Right cardiac atrium (tissue), 5 donors: ENCODE results near the gene EDRF1. TPM values are rescaled to one million over a fixed set of nuclear protein-coding genes. Genes with fewer than 3 reads are reported as not detected.

ENCODE experiments used
- ATAC-seq, 2 donors: fragments of 200-7000 bp; cut with Tn5 transposase; one replicate each; pipeline versions ENCODE4 v1.8.0 to v1.9.1; 2020; ENCODE audit warnings: moderate library complexity in 2 of 2, mild to moderate bottlenecking in 1 of 2
- DNase-seq, 3 donors: peaks; one replicate each; pipeline ENCODE4 v3.0.0-alpha.2; 2020
- H3K27ac ChIP-seq: one replicate; pipeline ENCODE4 v1.5.1; 2013; ENCODE audit warnings: mild to moderate bottlenecking, low read length, control low read depth, moderate library complexity
- H3K27me3 ChIP-seq: one replicate; pipeline ENCODE4 v1.6.1; 2013; ENCODE audit not compliant: control insufficient read depth, insufficient read depth
- H3K4me1 ChIP-seq: one replicate; pipeline ENCODE4 v1.6.1; 2013; ENCODE audit warnings: low read length; ENCODE audit not compliant: control insufficient read depth, insufficient read depth
- H3K4me3 ChIP-seq: one replicate; pipeline ENCODE4 v1.5.1; 2013; ENCODE audit warnings: low read length, control low read depth
- H3K9me3 ChIP-seq: one replicate; pipeline ENCODE4 v1.6.1; 2013; ENCODE audit warnings: low read length; ENCODE audit not compliant: control insufficient read depth
- WGBS: extraction: QIAGEN DNeasy Blood & Tissue Kit; methylation state at CpG from one replicate; pipeline ENCODE4 v1.1.7; 2013; 5-methylcytosine and 5-hydroxymethylcytosine counted together
- intact Hi-C, 4 donors: fragments of 100-400 bp; cut with DNase I; formaldehyde crosslinking; loops; one replicate each; pipeline versions ENCODE4 v1.11.0 to v1.14.0; 2022 to 2023
- long read RNA-seq, 4 donors: library from polyadenylated mRNA; unstranded; transcript quantifications; one replicate each; pipeline ENCODE4 v2.0.0, GENCODE V29; 2020 to 2021
- polyA plus RNA-seq: library from polyadenylated mRNA; stranded (reverse); fragments of 200-250 nt; gene quantifications from one replicate; pipeline ENCODE4 v1.2.3, GENCODE V29; 2013
- total RNA-seq, 4 donors: library from RNA; stranded (reverse); fragmentation: NEBNext Ultra II Directional; extraction: Animal tissue kit (Norgen Biotek cat#: 25700); gene quantifications; one replicate each; pipeline ENCODE4 v1.2.1, GENCODE V29; 2021
- donor health status: healthy with polysubstance abuse.
- donor health status: DM: no; HTN: yes; CAD: no.
- donor health status: DM: no; HTN: no; CAD: no.
- donor health status: DM: no; HTN: yes; CAD: no; lungs with severe emphysema.
- donor health status: DM: yes; HTN: yes; CAD: no.

Gene EDRF1, protein sequence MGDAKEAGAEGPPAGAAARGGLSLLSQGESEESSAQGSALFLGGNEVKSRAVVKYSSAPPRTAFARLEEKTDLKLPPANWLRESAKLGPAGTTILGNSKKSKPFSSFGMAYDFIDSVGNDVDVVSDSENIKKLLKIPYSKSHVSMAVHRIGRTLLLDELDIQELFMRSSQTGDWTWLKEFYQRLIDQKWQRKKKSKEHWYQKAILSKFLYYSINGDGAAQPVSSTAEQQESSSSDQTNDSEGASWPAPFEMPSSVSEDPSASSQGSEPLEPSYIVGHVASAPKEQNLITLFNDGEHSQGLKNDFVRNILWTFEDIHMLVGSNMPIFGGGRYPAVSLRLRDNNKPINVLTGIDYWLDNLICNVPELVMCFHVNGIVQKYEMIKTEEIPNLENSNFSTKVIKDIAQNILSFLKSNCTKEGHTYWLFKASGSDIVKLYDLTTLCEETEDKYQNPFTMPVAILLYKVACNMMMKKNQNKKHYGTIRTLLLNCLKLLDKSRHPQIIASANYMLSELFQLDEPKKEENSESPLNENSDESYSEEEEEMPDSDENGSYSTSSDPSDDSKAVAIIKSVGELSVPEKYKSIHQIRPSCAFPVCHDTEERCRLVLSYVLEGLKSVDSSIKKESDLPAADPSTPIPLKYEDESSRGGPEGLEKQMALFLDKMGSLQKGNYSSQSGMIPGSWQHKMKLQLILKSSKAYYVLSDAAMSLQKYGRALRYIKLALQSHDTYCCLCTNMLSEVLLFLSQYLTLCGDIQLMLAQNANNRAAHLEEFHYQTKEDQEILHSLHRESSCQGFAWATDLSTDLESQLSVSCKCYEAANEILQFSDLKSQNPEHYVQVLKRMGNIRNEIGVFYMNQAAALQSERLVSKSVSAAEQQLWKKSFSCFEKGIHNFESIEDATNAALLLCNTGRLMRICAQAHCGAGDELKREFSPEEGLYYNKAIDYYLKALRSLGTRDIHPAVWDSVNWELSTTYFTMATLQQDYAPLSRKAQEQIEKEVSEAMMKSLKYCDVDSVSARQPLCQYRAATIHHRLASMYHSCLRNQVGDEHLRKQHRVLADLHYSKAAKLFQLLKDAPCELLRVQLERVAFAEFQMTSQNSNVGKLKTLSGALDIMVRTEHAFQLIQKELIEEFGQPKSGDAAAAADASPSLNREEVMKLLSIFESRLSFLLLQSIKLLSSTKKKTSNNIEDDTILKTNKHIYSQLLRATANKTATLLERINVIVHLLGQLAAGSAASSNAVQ
- total RNA-seq (10 to 100 TPM; 12.0 to 14.7 (median 14.2) TPM), polyA plus RNA-seq (10.8 TPM)
- long read RNA-seq, donor 1, full-length matches to known transcripts = 18 of 32 reads
- long read RNA-seq, donor 1, partial matches to known transcripts = 7 of 32 reads
- long read RNA-seq, donor 1, other reads (novel, unspliced or antisense) = 7 of 32 reads
- long read RNA-seq, donor 2, full-length matches to known transcripts = 5 of 12 reads
- long read RNA-seq, donor 2, partial matches to known transcripts = 4 of 12 reads
- long read RNA-seq, donor 2, other reads (novel, unspliced or antisense) = 3 of 12 reads
- long read RNA-seq, donor 3, full-length matches to known transcripts = 26 of 49 reads
- long read RNA-seq, donor 3, partial matches to known transcripts = 16 of 49 reads
- long read RNA-seq, donor 3, other reads (novel, unspliced or antisense) = 7 of 49 reads
- long read RNA-seq, donor 4, full-length matches to known transcripts = 4 of 5 reads
- long read RNA-seq, donor 4, partial matches to known transcripts = 0 of 5 reads
- long read RNA-seq, donor 4, other reads (novel, unspliced or antisense) = 1 of 5 reads

DNA sequence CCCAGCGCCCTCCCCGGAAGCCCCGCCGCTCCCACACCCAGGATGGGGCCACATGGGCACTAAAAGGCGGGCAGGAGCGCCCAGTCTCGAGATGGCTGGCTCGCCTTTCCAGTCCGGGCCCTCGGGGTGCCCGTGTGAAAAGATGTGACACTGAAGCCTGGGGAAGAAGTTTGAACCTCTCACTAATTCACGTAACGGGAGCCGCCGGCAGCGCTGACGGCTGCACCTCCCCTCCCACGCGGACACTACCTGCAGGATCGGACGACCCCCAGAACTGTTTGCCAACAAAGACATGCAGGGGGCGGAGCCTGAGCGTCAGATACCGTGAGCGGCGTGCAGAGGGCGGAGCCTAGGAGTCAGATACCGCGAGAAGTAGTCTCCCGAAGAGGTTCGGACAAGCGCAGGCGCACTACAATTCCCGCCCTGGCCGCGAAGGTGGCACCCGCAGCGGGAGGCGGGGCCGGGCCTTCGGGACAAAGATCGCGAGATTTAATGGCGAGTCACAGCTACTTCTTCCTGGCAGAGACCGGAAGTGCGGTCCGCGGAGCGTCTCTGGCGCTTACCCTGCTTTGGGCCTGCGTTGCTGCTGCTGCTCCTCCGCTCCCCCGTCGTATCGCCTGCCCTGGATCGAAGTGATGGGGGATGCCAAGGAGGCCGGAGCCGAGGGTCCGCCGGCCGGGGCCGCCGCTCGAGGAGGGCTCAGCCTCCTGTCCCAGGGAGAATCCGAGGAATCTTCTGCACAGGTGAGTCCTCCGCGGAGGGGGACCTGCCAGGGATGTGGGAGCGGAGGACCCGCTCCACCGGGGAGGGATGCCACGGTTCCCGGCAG, at the start of gene EDRF1:
TSS of gene EDRF1 (plus strand) at position 537 of the 829 bp plus-strand sequence. CDS start at position 636, 99 bp downstream.
- Histone ChIP-seq H3K27me3 (no peaks in the 10 kb centered on the region), H3K9me3 (no peaks in the 10 kb centered on the region), H3K27ac (peak within 1 kb of the TSS; percentile 69), H3K4me3 (peak within 1 kb of the TSS; percentile 85), H3K4me1 (no peaks in the 10 kb centered on the region)
- DNase-seq (peak; percentile 99 to 100 (median 99)), ATAC-seq (peak; percentile 100)
- intact Hi-C loops = no loop called here
- WGBS = under 1% methylated on average over 72 of the region's 72 CpGs

DNA sequence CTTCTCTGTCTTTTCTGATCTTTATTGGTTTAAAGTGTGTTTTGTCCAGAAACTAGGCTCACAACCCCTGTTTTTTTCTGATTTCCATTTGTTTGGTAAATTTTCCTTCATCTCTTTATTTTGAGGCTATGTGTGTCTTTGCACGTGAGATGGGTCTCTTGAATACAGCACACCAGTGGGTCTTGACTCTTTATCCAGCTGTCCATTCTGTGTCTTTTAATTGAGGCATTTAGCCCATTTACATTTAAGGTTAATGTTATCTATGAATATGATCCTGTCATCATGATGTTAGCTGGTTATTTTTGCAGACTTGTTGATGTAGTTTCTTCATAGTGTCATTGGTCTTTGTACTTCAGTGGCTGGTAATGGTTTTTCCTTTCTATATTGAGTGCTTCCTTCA, 46.6 kb upstream of the EDRF1 start:
- H3K4me1 ChIP-seq = no peaks in the 10 kb centered on the region
- H3K27ac ChIP-seq = no peak overlapping the region
- DNase-seq (no peak), ATAC-seq (no peak)
- no peaks in the 10 kb centered on the region for H3K9me3 ChIP-seq
- intact Hi-C loops = no loop called here
- no peaks in the 10 kb centered on the region for H3K27me3 ChIP-seq
- WGBS = 70% methylated on average over 1 of the region's 1 CpG
- no peak overlapping the region for H3K4me3 ChIP-seq

DNA sequence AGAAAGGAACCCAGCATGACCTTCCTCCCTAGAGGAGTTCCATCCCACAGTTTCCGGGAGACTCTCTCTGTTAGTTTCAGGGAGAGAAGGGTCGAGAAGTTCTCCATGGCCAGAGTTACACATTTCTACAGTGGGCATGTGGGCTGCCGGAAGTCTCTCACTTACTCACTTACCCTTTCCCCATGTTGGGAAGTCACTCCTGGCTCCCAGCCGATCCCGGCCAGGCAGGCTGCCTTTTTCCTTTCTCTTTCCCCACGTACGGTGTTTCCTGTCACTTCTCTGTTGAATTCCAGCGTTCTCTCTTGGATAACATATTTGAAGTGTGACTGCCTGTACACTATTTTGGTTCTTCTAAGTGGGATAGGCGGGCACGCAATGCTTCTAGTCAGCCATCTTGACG, 40.1 kb upstream of the EDRF1 start:
- H3K4me1 ChIP-seq = no peaks in the 10 kb centered on the region
- ATAC-seq (no peak), DNase-seq (no peak)
- no peak overlapping the region for H3K4me3 ChIP-seq
- H3K27me3 ChIP-seq = no peaks in the 10 kb centered on the region
- no peak overlapping the region for H3K27ac ChIP-seq
- intact Hi-C loops = no loop called here
- 61% methylated on average over 11 of the region's 11 CpGs for WGBS
- H3K9me3 ChIP-seq = no peaks in the 10 kb centered on the region

DNA sequence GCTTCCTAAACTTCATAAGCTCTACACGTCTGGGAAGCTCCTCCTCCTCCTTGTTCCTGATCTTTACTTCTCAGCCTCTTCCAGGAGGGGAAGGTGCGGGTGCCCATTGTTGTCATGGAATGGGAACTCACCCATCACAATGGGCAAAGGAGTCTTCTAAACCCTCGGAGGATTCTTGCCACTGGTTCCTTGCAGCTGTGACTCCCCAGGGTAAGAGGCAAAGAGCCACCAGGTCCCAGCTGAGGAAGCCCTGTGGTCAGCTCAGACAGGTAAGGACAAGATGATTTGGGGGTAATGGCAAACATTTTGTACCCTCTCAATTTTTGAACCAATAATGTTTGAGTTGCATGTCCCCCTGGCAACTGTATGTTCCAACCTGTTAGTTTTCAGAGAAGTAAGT, 36.4 kb upstream of the EDRF1 start, which contains the start of gene TEX36:
TSS of gene TEX36 (minus strand) at position 101 of the 400 bp plus-strand sequence. CDS start 174 bp downstream, outside the sequence.
- no peaks in the 10 kb centered on the region for H3K4me1 ChIP-seq
- DNase-seq (no peak), ATAC-seq (no peak)
- H3K27me3 ChIP-seq = no peaks in the 10 kb centered on the region
- no peaks in the 10 kb centered on the region for H3K9me3 ChIP-seq
- H3K4me3 ChIP-seq = no peak within 1 kb of the TSS
- WGBS = 74% methylated on average over 3 of the region's 3 CpGs
- H3K27ac ChIP-seq = no peak within 1 kb of the TSS
- intact Hi-C loops = no loop called here

DNA sequence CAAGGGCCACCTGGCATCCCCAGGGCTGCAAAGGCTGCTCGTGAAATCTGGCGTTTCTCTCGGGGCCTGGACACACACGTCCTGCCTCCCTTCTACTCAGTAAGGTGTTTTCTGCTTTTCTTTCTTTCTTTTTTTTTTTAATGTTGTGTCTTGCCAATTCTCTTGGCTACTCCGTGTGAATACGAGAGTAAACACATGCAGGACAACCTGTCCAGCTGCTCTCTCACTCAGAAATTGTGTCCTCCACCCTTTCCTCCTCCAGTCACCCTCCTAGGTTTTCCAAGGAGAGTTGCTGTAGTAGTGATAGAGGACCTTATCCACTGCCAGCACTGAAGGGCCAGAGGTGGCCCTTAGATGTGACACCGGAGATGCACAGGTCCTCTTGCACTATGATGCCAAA, 35.7 kb upstream of the EDRF1 start:
- Histone ChIP-seq H3K4me3 (no peak overlapping the region), H3K4me1 (no peaks in the 10 kb centered on the region), H3K27me3 (no peaks in the 10 kb centered on the region), H3K9me3 (no peaks in the 10 kb centered on the region), H3K27ac (no peak overlapping the region)
- DNase-seq (no peak), ATAC-seq (no peak)
- intact Hi-C loops = no loop called here
- WGBS = 72% methylated on average over 7 of the region's 7 CpGs

DNA sequence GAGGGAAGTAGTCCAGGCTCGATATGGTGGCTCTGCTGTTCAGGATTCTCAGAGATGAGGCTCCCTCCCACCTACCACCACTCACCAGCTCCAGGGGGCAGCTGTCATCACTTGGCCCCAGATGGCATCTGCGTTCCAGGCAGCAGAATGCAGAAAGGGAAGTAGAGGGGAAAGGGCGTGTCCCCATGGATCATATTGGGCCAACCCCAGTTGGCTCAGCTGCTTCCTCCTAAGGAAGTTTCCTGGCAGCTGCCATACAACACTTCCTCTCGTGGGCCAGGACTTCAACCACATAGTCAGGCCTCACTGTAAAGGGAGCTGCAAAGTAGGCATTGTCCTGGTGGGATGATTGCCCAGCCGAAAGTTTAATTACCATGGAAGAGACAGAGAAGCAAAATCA, 34.9 kb upstream of the EDRF1 start:
- no peaks in the 10 kb centered on the region for H3K27me3 ChIP-seq
- no peak for ATAC-seq
- no peak overlapping the region for H3K4me3 ChIP-seq
- 39% methylated on average over 5 of the region's 5 CpGs for WGBS
- no peak for DNase-seq
- H3K4me1 ChIP-seq = no peaks in the 10 kb centered on the region
- no peak overlapping the region for H3K27ac ChIP-seq
- intact Hi-C loops = no loop called here
- H3K9me3 ChIP-seq = no peaks in the 10 kb centered on the region

DNA sequence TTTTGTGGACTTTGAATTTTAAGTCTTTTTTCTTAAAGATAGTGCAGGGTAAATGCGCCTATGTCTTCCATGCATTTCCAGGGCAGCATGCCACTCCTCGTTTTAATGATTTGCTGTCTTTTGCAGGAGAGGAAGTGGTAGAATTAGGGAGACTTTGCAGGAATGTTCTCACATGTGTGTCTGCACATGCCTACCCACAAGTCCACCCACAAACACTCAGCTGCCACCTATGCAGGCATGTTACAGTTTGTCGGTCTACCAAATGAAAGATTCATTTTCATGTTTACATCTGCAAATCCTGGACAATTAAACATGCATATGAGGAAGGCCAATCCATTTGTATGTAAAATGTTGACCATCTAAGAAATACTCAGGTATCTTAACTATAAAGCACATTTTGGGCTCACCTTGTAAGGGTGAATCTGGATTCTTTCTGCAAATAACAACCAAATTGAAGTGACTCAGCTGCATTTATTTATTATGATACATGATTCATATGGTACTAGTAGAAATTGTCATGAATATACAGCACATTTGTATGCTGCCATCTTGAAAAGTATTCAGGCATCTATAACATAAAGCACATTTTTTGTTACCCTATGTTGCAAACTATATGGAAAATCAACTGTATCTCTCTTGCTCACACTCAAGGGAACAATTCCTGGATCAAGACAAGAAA, 31.9 kb upstream of the EDRF1 start:
- 74% methylated on average over 3 of the region's 3 CpGs for WGBS
- no peak for ATAC-seq
- Histone ChIP-seq H3K27me3 (no peaks in the 10 kb centered on the region), H3K27ac (no peak overlapping the region), H3K9me3 (no peaks in the 10 kb centered on the region), H3K4me1 (no peaks in the 10 kb centered on the region), H3K4me3 (no peak overlapping the region)
- no peak for DNase-seq
- intact Hi-C loops = no loop called here

DNA sequence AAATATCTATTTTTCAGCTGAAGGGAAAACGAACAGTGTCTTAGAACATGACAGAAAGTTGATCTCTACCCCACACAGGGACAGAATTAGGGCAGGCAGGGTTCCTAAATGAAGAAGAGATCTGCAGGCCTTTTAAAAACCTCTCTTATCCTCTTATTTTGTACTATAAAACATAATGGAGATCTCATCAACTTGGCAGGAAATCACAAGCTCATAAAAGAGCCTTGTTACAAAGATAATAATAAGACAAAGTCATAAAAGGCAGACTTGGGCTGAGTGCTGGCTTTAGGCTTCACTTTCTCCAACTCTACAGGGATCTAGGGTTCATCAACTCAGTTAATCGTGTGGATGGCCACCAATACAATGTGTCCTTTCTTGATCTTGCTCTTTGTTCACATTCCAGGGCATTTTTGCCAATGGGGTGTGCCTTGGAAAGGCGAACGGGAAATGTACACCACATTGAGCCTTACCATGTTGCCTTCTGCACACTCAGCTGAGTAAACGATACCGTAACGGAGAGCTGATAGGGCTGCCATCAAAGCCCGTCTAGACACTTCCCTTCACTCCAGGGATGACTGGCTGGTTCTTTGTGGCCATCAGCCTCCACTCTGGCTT, 29.4 kb upstream of the EDRF1 start:
- 77% methylated on average over 8 of the region's 8 CpGs for WGBS

More for the DNA sequence above, 29.4 kb upstream of the EDRF1 start:
- no peaks in the 10 kb centered on the region for H3K4me1 ChIP-seq
- no peak for DNase-seq
- intact Hi-C loops = no loop called here
- H3K27me3 ChIP-seq = no peaks in the 10 kb centered on the region
- no peak overlapping the region for H3K4me3 ChIP-seq
- no peaks in the 10 kb centered on the region for H3K9me3 ChIP-seq
- no peak for ATAC-seq
- H3K27ac ChIP-seq = no peak overlapping the region
